A549 (cell line): ENCODE measurements around the gene DISP3.

Experiments used
- EP300 ChIP-seq, 2 experiments: fragments of >200 bp; sonication (Bioruptor Twin); formaldehyde crosslinking; IDR thresholded peaks; 2 replicates in 1 of 2; 3 replicates in 1 of 2; pipeline ENCODE4 v1.6.1; 2016 to 2017
- POLR2A ChIP-seq: IDR thresholded peaks from 2 replicates; pipeline ENCODE4 v1.6.1; 2012; ENCODE audit warnings: mild to moderate bottlenecking, low read length
- ZFP36 ChIP-seq: fragments of 450-650 bp; IDR thresholded peaks from 2 replicates; pipeline ENCODE4 v1.6.1; 2014; ENCODE audit warnings: borderline replicate concordance; ENCODE audit not compliant: partially characterized antibody

- no peak for TF ChIP-seq ZFP36
- TF ChIP-seq POLR2A: no peak
- no peak for TF ChIP-seq EP300 (IDR thresholded peaks at IDR 0.05)
Observed at GRCh38 chr1:11429935-11430334, 49.0 kb upstream of the DISP3 start.
